ENCODE data around the gene DCDC2.
"Not testable (repeated sequence)": the region's sequence is repeated elsewhere in the genome, so short reads cannot be mapped to it uniquely, and the experiment has no call there.

Gene DCDC2

GRCh38 chr6:24378473-24379097, 20.7 kb upstream of the DCDC2 start:
- no peak for DNase-seq

- DNase-seq = no peak
Observed at GRCh38 chr6:24376871-24377270, 19.0 kb upstream of the DCDC2 start.

GRCh38 chr6:24374612-24375011, 16.8 kb upstream of the DCDC2 start:
- DNase-seq = no peak

- not testable (repeated sequence) for DNase-seq
Observed at GRCh38 chr6:24365103-24365633, 7.3 kb upstream of the DCDC2 start.

- not testable (repeated sequence) for DNase-seq
Observed at GRCh38 chr6:24362363-24362762, 4.5 kb upstream of the DCDC2 start.

- DNase-seq = peak; percentile 80
Observed at GRCh38 chr6:24359640-24360454, 2.0 kb upstream of the DCDC2 start.

- no peak for DNase-seq
Observed at GRCh38 chr6:24358219-24358821, 461 bp upstream of the DCDC2 start.

- DNase-seq = no peak
Observed at GRCh38 chr6:24356310-24356973, 1.4 kb downstream of the DCDC2 start.

- DNase-seq = no peak
Observed at GRCh38 chr6:24355393-24355792, 2.5 kb downstream of the DCDC2 start.

- no peak for DNase-seq
Observed at GRCh38 chr6:24353861-24354260, 4.0 kb downstream of the DCDC2 start.

GRCh38 chr6:24352434-24352833, 5.4 kb downstream of the DCDC2 start:
- no peak for DNase-seq

- DNase-seq = no peak
Observed at GRCh38 chr6:24344976-24345375, 12.9 kb downstream of the DCDC2 start.

- no peak for DNase-seq
Observed at GRCh38 chr6:24340998-24341938, 16.6 kb downstream of the DCDC2 start.

GRCh38 chr6:24339932-24340331, 17.9 kb downstream of the DCDC2 start:
- no peak for DNase-seq

GRCh38 chr6:24334285-24334684, 23.6 kb downstream of the DCDC2 start:
- DNase-seq = no peak

- DNase-seq = peak; percentile 62
Observed at GRCh38 chr6:24332317-24332716, 25.5 kb downstream of the DCDC2 start.

GRCh38 chr6:24330137-24330732, 27.6 kb downstream of the DCDC2 start:
- no peak for DNase-seq

GRCh38 chr6:24329451-24329850, 28.4 kb downstream of the DCDC2 start:
- DNase-seq = no peak

- peak; percentile 40 for DNase-seq
Observed at GRCh38 chr6:24329022-24329421, 28.8 kb downstream of the DCDC2 start.

- no peak for DNase-seq
Observed at GRCh38 chr6:24327756-24328155, 30.1 kb downstream of the DCDC2 start.

GRCh38 chr6:24325978-24326377, 31.9 kb downstream of the DCDC2 start:
- DNase-seq = no peak

GRCh38 chr6:24324617-24325016, 33.2 kb downstream of the DCDC2 start:
- no peak for DNase-seq
